Loucy (cell line): ENCODE results near the gene DNMBP.

Source experiments
- CTCF ChIP-seq: fragments of 200-600 bp; sonication (generic); conservative IDR thresholded peaks from 2 replicates; pipeline ENCODE4 v1.5.1; 2014; ENCODE audit warnings: mild to moderate bottlenecking, antibody characterized with exemption, low read length
- EZH2phosphoT487 ChIP-seq: fragments of 200-600 bp; IDR thresholded peaks from 2 replicates; pipeline ENCODE4 v1.6.1; 2018; ENCODE audit warnings: antibody characterized with exemption, mild to moderate bottlenecking, moderate library complexity, borderline replicate concordance

- TF ChIP-seq CTCF (no peak), EZH2phosphoT487 (no peak)
These were observed 64.9 kb downstream of the DNMBP start for GRCh38 chr10:99944860-99945259.
